RWPE2 (cell line): Measurements from ENCODE around the gene CCDC61.

Source experiments
- ATAC-seq: fragments of 200-7000 bp; cut with Tn5 transposase; 3 replicates; pipeline ENCODE4 v1.9.1; 2021; ENCODE audit warnings: low read depth
- DNase-seq: peaks from one replicate; pipeline ENCODE4 v3.0.0-alpha.2; 2020; ENCODE audit warnings: low spot score
- H3K27ac ChIP-seq: fragments of 450-650 bp; 2 replicates; pipeline ENCODE4 v1.5.1; 2017; ENCODE audit warnings: mild to moderate bottlenecking; ENCODE audit not compliant: poor library complexity, severe bottlenecking
- H3K27me3 ChIP-seq: fragments of 250-450 bp; sonication (Bioruptor Pico); 2 replicates; pipeline ENCODE4 v1.5.1; 2021; ENCODE audit warnings: mild to moderate bottlenecking, moderate library complexity; ENCODE audit not compliant: insufficient read depth, poor library complexity, severe bottlenecking
- H3K36me3 ChIP-seq: fragments of 250-450 bp; sonication (Bioruptor Pico); 2 replicates; pipeline ENCODE4 v1.5.1; 2020; ENCODE audit warnings: low read depth, mild to moderate bottlenecking, moderate library complexity
- H3K4me1 ChIP-seq: fragments of 250-450 bp; sonication (Bioruptor Pico); 2 replicates; pipeline ENCODE4 v1.5.1; 2021; ENCODE audit warnings: mild to moderate bottlenecking, moderate library complexity; ENCODE audit not compliant: insufficient read depth, poor library complexity, severe bottlenecking
- H3K4me3 ChIP-seq: fragments of 250-450 bp; sonication (Bioruptor Pico); 2 replicates; pipeline ENCODE4 v1.5.1; 2021; ENCODE audit warnings: mild to moderate bottlenecking, moderate library complexity; ENCODE audit not compliant: severe bottlenecking
- H3K9me3 ChIP-seq: fragments of 250-450 bp; sonication (Bioruptor Pico); 2 replicates; pipeline ENCODE4 v1.5.1; 2021; ENCODE audit warnings: mild to moderate bottlenecking, moderate library complexity; ENCODE audit not compliant: severe bottlenecking
- TF ChIP-seq, protein P1 (sequence below): fragments of 450-650 bp; IDR thresholded peaks from one replicate; pipeline ENCODE4 v1.5.1; 2017; ENCODE audit warnings: mild to moderate bottlenecking, moderate library complexity; ENCODE audit not compliant: poor library complexity, severe bottlenecking

The CCDC61 gene

DNA sequence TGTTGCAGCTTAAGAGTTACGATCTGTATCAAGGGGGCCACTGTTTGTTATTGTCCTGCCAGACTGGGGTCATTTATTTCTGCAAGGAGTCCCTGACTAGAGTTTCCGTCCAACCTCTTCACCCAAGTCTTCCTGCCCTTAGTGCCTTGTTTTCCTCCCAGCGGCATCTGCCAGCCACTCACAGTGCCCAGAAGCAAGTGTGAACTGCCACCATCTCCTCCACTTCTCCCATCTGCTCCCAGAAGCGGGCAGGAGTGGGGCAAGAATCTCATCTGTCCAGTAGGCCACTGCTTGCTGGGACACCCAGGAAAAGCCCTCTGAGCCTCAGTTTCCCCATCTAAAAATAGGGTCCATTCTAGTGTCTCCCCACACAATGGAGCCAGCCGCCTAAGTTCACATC lies 25.6 kb upstream of the CCDC61 start:
- DNase-seq (no peak), ATAC-seq (no peak)
- TF ChIP-seq, protein P1, sequence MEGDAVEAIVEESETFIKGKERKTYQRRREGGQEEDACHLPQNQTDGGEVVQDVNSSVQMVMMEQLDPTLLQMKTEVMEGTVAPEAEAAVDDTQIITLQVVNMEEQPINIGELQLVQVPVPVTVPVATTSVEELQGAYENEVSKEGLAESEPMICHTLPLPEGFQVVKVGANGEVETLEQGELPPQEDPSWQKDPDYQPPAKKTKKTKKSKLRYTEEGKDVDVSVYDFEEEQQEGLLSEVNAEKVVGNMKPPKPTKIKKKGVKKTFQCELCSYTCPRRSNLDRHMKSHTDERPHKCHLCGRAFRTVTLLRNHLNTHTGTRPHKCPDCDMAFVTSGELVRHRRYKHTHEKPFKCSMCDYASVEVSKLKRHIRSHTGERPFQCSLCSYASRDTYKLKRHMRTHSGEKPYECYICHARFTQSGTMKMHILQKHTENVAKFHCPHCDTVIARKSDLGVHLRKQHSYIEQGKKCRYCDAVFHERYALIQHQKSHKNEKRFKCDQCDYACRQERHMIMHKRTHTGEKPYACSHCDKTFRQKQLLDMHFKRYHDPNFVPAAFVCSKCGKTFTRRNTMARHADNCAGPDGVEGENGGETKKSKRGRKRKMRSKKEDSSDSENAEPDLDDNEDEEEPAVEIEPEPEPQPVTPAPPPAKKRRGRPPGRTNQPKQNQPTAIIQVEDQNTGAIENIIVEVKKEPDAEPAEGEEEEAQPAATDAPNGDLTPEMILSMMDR: no peak
- Histone ChIP-seq H3K27me3 (peaks cover 25% of the 10 kb centered on the region), H3K9me3 (no peaks in the 10 kb centered on the region), H3K4me3 (no peak overlapping the region), H3K27ac (no peak overlapping the region), H3K36me3 (no peaks in the 10 kb centered on the region), H3K4me1 (no peaks in the 10 kb centered on the region)

DNA sequence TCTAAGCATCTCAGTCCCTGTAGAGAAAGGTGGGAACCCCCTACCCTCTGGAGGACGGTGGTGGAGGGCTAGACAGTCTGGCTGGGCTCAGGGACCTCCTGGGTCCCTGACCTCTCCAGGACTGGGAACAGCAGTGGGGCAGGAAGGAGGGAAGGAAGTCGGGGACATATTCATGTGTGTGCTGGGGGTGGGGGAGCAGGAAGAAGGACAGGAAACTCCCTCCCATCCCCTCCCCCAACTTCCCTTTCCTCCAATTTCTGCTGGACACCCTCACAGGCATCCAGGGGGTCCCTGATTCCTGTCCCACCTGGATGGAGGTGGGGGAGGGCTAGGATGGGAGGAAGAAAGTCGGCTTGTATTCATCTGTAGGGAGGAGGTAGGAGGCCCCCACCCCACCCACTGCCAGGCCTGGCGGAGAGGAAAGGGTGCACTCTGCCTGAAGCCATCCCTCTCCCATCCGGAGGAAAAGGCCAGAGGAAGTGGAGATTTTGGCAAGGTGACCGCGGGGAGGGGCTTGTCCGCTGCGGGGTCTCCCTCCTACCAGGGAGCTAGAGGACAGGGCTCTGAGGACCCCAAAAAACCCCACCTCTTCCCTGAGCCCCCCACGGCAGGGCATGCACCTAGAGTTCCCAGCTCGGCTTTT lies 23.9 kb upstream of the CCDC61 start:
- no peaks in the 10 kb centered on the region for H3K9me3 ChIP-seq
- H3K4me1 ChIP-seq: no peaks in the 10 kb centered on the region
- H3K36me3 ChIP-seq: no peaks in the 10 kb centered on the region
- no peak overlapping the region for H3K4me3 ChIP-seq
- peaks cover 25% of the 10 kb centered on the region for H3K27me3 ChIP-seq
- no peak overlapping the region for H3K27ac ChIP-seq
- DNase-seq (no peak), ATAC-seq (no peak)
- TF ChIP-seq, protein P1: no peak

- no peak overlapping the region for H3K4me3 ChIP-seq
- no peaks in the 10 kb centered on the region for H3K4me1 ChIP-seq
- H3K27ac ChIP-seq: no peak overlapping the region
- peaks cover 25% of the 10 kb centered on the region for H3K27me3 ChIP-seq
- TF ChIP-seq, protein P1: no peak
- no peaks in the 10 kb centered on the region for H3K36me3 ChIP-seq
- no peaks in the 10 kb centered on the region for H3K9me3 ChIP-seq
- ATAC-seq (no peak), DNase-seq (no peak)
Observed at GRCh38 chr19:45972081-45972946, 23.0 kb upstream of the CCDC61 start.

- H3K4me1 ChIP-seq: no peaks in the 10 kb centered on the region
- TF ChIP-seq, protein P1: no peak
- no peaks in the 10 kb centered on the region for H3K36me3 ChIP-seq
- DNase-seq (no peak), ATAC-seq (no peak)
- no peaks in the 10 kb centered on the region for H3K9me3 ChIP-seq
- H3K4me3 ChIP-seq: no peak overlapping the region
- no peak overlapping the region for H3K27ac ChIP-seq
- peaks cover 25% of the 10 kb centered on the region for H3K27me3 ChIP-seq
Observed at GRCh38 chr19:45972947-45973540, 22.2 kb upstream of the CCDC61 start.
